Hepatocyte (in vitro differentiated cells): ENCODE results near the gene EMC8.

Experiments
- EZH2 ChIP-seq: fragments of 200-600 bp; sonication (generic); IDR thresholded peaks from 2 replicates; pipeline ENCODE4 v1.6.1; 2016; ENCODE audit warnings: antibody characterized with exemption, mild to moderate bottlenecking, borderline replicate concordance
- TF ChIP-seq, protein P1 (sequence below): fragments of 200-600 bp; sonication (generic); IDR thresholded peaks from 2 replicates; pipeline ENCODE4 v1.5.1; 2016; ENCODE audit warnings: antibody characterized with exemption, mild to moderate bottlenecking; ENCODE audit not compliant: poor library complexity

DNA sequence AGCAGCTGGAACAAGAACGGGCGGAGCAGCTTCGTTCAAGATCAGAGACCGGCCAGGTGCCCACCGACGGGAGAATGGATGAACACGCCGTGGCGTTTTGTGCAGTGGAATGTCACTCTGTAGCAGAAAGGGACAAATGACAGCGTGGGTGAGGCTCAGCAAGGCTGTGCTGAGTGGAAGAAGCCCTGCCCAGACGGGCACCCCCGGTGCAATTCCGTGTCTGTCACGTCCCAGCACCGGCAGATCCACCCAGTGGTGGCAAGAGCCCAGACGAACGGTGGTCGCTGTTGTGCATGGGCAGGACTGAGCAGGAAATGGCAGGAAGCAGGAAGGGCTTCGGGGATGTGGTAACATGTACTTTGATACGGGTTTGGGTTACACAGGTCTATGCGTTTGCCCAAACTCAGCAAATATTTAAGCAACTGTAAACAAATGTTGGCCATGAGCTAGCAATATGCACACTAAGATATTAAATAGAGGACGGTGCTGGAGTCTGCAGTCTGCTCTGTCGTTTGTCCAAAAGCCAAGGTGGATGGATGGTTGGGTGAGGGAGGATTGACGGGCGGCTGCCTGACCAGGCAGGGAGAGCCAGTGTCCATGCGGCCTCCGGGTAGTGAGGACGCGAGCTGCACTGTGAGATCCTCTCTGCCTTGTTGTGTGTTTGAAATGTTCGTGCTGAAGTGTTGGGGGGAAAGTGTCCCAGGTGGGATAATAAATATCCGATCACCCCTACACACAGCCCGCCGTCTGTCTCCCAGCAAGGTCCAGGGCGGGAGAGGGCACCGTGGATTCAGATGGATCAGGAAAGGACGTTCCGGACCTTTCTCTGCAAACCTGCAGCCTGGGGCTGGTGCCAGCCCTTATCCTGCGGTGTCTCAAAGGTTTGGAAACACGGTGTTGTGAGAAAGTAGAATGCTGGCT lies 48.6 kb upstream of the EMC8 start:
- TF ChIP-seq, protein P1, sequence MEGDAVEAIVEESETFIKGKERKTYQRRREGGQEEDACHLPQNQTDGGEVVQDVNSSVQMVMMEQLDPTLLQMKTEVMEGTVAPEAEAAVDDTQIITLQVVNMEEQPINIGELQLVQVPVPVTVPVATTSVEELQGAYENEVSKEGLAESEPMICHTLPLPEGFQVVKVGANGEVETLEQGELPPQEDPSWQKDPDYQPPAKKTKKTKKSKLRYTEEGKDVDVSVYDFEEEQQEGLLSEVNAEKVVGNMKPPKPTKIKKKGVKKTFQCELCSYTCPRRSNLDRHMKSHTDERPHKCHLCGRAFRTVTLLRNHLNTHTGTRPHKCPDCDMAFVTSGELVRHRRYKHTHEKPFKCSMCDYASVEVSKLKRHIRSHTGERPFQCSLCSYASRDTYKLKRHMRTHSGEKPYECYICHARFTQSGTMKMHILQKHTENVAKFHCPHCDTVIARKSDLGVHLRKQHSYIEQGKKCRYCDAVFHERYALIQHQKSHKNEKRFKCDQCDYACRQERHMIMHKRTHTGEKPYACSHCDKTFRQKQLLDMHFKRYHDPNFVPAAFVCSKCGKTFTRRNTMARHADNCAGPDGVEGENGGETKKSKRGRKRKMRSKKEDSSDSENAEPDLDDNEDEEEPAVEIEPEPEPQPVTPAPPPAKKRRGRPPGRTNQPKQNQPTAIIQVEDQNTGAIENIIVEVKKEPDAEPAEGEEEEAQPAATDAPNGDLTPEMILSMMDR: no peak
- TF ChIP-seq EZH2: no peak
